SK-N-SH treated with all-trans-retinoic acid at 6 μM for 48 hours (cell line): ENCODE data around the gene NAA11.

Experiments
- CREB5 ChIP-seq: fragments of 250-450 bp; sonication (Bioruptor Pico); IDR thresholded peaks from 2 replicates; pipeline ENCODE4 v1.5.1; 2020; ENCODE audit warnings: low read depth, mild to moderate bottlenecking, moderate library complexity
- CSDC2 ChIP-seq: fragments of 250-450 bp; sonication (Bioruptor Pico); IDR thresholded peaks from 2 replicates; pipeline ENCODE4 v1.5.0; 2020; ENCODE audit warnings: mild to moderate bottlenecking, moderate library complexity
- ESRRG ChIP-seq: fragments of 250-450 bp; sonication (Bioruptor Pico); IDR thresholded peaks from 2 replicates; pipeline ENCODE4 v1.6.1; 2021; ENCODE audit warnings: mild to moderate bottlenecking
- ISL1 ChIP-seq: fragments of 250-450 bp; sonication (Bioruptor Pico); IDR thresholded peaks from 2 replicates; pipeline ENCODE4 v2.1.2; 2022; ENCODE audit warnings: mild to moderate bottlenecking, moderate library complexity
- SNAI2 ChIP-seq: fragments of 250-450 bp; sonication (Bioruptor Pico); IDR thresholded peaks from 2 replicates; pipeline ENCODE4 v1.5.0; 2020; ENCODE audit warnings: mild to moderate bottlenecking, moderate library complexity
- ZFP3 ChIP-seq: fragments of 250-450 bp; sonication (Bioruptor Pico); IDR thresholded peaks from 2 replicates; pipeline ENCODE4 v1.5.0; 2020; ENCODE audit warnings: mild to moderate bottlenecking, moderate library complexity
- ZNF70 ChIP-seq: fragments of 450-650 bp; formaldehyde crosslinking; IDR thresholded peaks from 2 replicates; pipeline ENCODE4 v1.5.0; 2020; ENCODE audit warnings: mild to moderate bottlenecking, moderate library complexity
- ZNF8 ChIP-seq: fragments of 450-650 bp; formaldehyde crosslinking; IDR thresholded peaks from 2 replicates; pipeline ENCODE4 v1.5.0; 2020; ENCODE audit warnings: mild to moderate bottlenecking, moderate library complexity

- TF ChIP-seq ZNF70 (CRISPR knock-in tag) (no peak), ISL1 (CRISPR knock-in tag) (no peak), CREB5 (no peak), ZNF8 (CRISPR knock-in tag) (no peak), ESRRG (CRISPR knock-in tag) (no peak), SNAI2 (CRISPR knock-in tag) (no peak), ZFP3 (no peak), CSDC2 (CRISPR knock-in tag) (no peak)
Measured at GRCh38 chr4:79319975-79320374, 5.9 kb downstream of the NAA11 start.
